Astrocyte (in vitro differentiated cells and primary cell): ENCODE measurements around the gene GDAP1L1.

Experiments
- CTCF ChIP-seq: IDR thresholded peaks from 2 replicates; pipeline ENCODE4 v1.5.1; 2011; ENCODE audit warnings: low read depth, mild to moderate bottlenecking, inconsistent platforms, low read length, moderate library complexity; ENCODE audit not compliant: insufficient read depth
- EZH2 ChIP-seq: IDR thresholded peaks from 2 replicates; pipeline ENCODE4 v1.6.1; 2012; ENCODE audit warnings: mild to moderate bottlenecking, low read length, inconsistent platforms; ENCODE audit not compliant: insufficient read depth

- no peak for TF ChIP-seq CTCF
- no peak for TF ChIP-seq EZH2
Observed at GRCh38 chr20:44254073-44254472, 7.0 kb downstream of the GDAP1L1 start.
